Stomach (tissue), 4 donors: Measurements from ENCODE around the gene OXCT1.

Experiments
- CTCF ChIP-seq, 7 experiments: fragments of 450-650 bp in 4 of 7; fragments of 200-600 bp in 3 of 7; sonication (generic) in 3 of 7; IDR thresholded peaks; one replicate each; pipeline ENCODE4 v1.5.1; 2016 to 2019; ENCODE audit warnings: antibody characterized with exemption in 7 of 7, control low read depth in 2 of 7, mild to moderate bottlenecking in 1 of 7
- POLR2AphosphoS5 ChIP-seq, 3 donors: sonication (generic); formaldehyde crosslinking; IDR thresholded peaks; one replicate each; pipeline ENCODE4 v1.6.1; 2016; ENCODE audit warnings: antibody characterized with exemption in 3 of 3

DNA sequence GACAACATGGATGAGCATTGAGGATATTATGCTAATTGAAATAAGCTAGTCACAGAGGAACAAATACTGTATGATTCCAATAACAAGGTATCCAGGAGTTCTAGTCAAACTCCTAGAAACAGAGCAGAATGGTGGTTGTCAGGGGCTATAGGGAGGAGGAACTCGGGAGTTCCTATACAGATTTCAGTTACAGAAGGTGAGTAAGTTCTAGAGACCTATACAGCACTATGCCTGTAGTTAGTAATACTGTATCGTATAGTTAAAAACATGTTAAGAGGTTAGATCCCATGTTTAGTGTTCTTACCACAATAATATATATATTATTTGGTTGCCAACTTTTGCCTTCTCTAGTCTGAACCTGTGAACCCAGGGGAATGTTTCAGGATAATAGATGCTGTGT, 7.9 kb upstream of the OXCT1 start:
- no peak for TF ChIP-seq CTCF (IDR thresholded peaks at IDR 0.05)
- TF ChIP-seq POLR2AphosphoS5 (IDR thresholded peaks at IDR 0.05): no peak
